OCI-LY3 (cell line): ENCODE data around the gene CALML6.

Experiments used
- H2AFZ ChIP-seq: fragments of 200-600, 300-600 bp; shearing (Covaris generic); 2 replicates; pipeline ENCODE4 v1.6.0; 2014; ENCODE audit warnings: antibody characterized with exemption, low read depth, low read length
- H3K27ac ChIP-seq: fragments of 200-600, 300-600 bp; sonication (generic); 2 replicates; pipeline ENCODE4 v1.5.1; 2014; ENCODE audit warnings: mild to moderate bottlenecking, low read length, moderate library complexity, mixed read lengths
- H3K27me3 ChIP-seq: fragments of 200-600, 300-600 bp; sonication (generic); 2 replicates; pipeline ENCODE4 v1.6.1; 2014; ENCODE audit warnings: low read depth, low read length, mixed read lengths
- H3K36me3 ChIP-seq: fragments of 200-600, 300-600 bp; sonication (generic); replicated peaks from 2 replicates; pipeline ENCODE3; 2014; ENCODE audit warnings: low read depth, low read length, mixed read lengths
- H3K4me1 ChIP-seq: fragments of 300-600, 200-600 bp; sonication (generic); 2 replicates; pipeline ENCODE4 v1.6.1; 2014; ENCODE audit warnings: low read length, mixed read lengths
- H3K4me2 ChIP-seq: fragments of 200-600, 300-600 bp; sonication (generic); 2 replicates; pipeline ENCODE4 v1.6.1; 2014; ENCODE audit warnings: low read length, mixed read lengths
- H3K4me3 ChIP-seq: fragments of 300-600, 200-600 bp; sonication (generic); 2 replicates; pipeline ENCODE4 v1.5.1; 2014; ENCODE audit warnings: antibody characterized with exemption, mild to moderate bottlenecking, low read length, moderate library complexity
- H3K79me2 ChIP-seq: fragments of 300-600, 200-600 bp; shearing (Covaris generic); 2 replicates; pipeline ENCODE4 v1.6.1; 2014; ENCODE audit warnings: mild to moderate bottlenecking, low read length, mixed read lengths
- H3K9ac ChIP-seq: fragments of 300-600, 200-600 bp; shearing (Covaris generic); 2 replicates; pipeline ENCODE4 v1.6.0; 2014; ENCODE audit warnings: mild to moderate bottlenecking, low read length, moderate library complexity
- H3K9me3 ChIP-seq: fragments of 200-600, 300-600 bp; shearing (Covaris generic); 2 replicates; pipeline ENCODE4 v1.6.1; 2014; ENCODE audit warnings: low read length, mixed read lengths; ENCODE audit not compliant: insufficient read depth
- H4K20me1 ChIP-seq: fragments of 200-600, 300-600 bp; sonication (generic); 2 replicates; pipeline ENCODE4 v1.6.1; 2016; ENCODE audit warnings: low read length, mixed read lengths; ENCODE audit not compliant: insufficient read depth
- EZH2phosphoT487 ChIP-seq: fragments of 200-600 bp; shearing (Covaris generic); IDR thresholded peaks from 2 replicates; pipeline ENCODE4 v1.6.1; 2018; ENCODE audit warnings: antibody characterized with exemption, mixed run types, low read depth
- TF ChIP-seq, protein P1 (sequence below): fragments of 200-600, 300-600 bp; sonication (generic); IDR thresholded peaks from 2 replicates; pipeline ENCODE4 v1.5.1; 2014; ENCODE audit warnings: antibody characterized with exemption, low read length, low read depth

The CALML6 gene

DNA sequence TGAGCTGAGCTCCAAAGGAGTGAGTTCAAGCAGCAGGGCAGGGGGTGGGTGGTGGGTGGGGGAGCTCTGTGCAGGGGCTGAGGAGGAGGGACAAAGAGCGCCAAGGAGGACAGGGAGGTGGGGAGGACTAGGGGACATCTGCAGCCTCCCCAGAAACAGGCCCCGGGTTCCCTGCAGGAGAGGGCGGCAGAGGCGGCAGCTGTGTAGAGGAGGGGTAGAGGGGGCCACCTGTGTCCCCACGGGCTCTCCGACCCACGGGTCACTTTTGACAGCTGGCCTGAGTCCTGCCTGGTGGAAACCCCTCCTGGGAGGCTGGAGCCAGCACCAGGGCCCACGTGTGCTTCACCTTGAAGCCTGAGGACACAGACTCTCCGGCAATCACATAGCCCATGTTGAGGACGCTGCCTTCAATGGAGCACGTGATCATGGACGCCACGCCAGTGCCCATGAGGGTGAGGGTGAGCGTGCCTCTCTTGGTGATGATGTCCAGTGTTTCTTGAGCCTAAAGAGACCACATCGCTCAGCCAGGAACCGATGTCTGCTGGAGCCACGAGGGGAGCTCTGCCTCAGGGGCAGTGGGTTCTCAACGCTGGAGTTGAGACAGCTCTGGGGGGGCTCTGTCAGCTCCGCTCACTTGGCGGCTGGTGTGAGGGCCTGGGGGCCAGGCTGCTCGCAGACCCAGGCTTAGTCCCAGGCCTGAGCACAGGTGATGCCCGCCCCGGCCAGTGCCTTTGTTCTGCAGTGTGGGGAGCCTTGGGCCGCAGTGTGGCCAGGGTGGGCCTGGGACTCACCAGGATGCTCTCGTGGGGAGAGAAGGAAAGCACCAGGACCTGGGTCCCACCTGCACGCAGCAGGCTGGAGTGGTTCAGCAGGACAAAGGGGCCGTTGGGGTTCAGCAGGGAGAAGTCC, 10.6 kb downstream of the CALML6 start:
- Histone ChIP-seq H4K20me1 (no peaks in the 10 kb centered on the region), H3K4me3 (no peak overlapping the region), H2AFZ (no peak overlapping the region), H3K79me2 (no peaks in the 10 kb centered on the region), H3K9me3 (no peaks in the 10 kb centered on the region), H3K4me2 (no peak overlapping the region), H3K36me3 (no peaks in the 10 kb centered on the region), H3K4me1 (no peaks in the 10 kb centered on the region), H3K9ac (no peak overlapping the region), H3K27me3 (no peaks in the 10 kb centered on the region), H3K27ac (no peak overlapping the region)
- TF ChIP-seq, protein P1, sequence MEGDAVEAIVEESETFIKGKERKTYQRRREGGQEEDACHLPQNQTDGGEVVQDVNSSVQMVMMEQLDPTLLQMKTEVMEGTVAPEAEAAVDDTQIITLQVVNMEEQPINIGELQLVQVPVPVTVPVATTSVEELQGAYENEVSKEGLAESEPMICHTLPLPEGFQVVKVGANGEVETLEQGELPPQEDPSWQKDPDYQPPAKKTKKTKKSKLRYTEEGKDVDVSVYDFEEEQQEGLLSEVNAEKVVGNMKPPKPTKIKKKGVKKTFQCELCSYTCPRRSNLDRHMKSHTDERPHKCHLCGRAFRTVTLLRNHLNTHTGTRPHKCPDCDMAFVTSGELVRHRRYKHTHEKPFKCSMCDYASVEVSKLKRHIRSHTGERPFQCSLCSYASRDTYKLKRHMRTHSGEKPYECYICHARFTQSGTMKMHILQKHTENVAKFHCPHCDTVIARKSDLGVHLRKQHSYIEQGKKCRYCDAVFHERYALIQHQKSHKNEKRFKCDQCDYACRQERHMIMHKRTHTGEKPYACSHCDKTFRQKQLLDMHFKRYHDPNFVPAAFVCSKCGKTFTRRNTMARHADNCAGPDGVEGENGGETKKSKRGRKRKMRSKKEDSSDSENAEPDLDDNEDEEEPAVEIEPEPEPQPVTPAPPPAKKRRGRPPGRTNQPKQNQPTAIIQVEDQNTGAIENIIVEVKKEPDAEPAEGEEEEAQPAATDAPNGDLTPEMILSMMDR, result no peak
- TF ChIP-seq EZH2phosphoT487, result no peak

DNA sequence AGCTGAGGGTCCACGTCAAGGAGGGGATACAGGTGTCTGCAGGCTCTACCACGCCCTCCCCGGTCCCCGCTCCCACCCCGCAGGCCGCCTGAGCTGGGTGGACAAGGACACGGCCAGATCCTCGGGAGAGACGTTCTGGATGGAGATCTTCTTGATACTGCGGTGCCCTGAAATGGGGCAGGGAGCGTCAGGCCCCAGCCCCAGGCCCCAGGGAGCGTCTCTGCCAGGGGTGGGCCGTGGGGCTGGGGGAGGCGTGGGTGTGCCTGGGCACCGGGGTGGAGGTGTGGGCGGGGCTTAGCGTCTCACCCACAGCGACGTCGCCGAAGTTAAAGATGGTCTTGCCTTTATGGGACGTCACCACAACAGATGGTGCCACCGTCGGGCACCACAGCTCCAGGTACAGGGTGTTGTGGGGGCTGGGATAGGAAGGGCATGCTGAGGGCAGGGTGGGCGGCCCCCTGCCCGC, 11.3 kb downstream of the CALML6 start:
- Histone ChIP-seq H3K4me2 (no peak overlapping the region), H3K4me1 (no peaks in the 10 kb centered on the region), H3K36me3 (no peaks in the 10 kb centered on the region), H3K27ac (no peak overlapping the region), H3K9me3 (no peaks in the 10 kb centered on the region), H3K9ac (no peak overlapping the region), H4K20me1 (no peaks in the 10 kb centered on the region), H3K27me3 (no peaks in the 10 kb centered on the region), H3K4me3 (no peak overlapping the region), H3K79me2 (no peaks in the 10 kb centered on the region), H2AFZ (no peak overlapping the region)
- no peak for TF ChIP-seq EZH2phosphoT487
- TF ChIP-seq, protein P1, result no peak

DNA sequence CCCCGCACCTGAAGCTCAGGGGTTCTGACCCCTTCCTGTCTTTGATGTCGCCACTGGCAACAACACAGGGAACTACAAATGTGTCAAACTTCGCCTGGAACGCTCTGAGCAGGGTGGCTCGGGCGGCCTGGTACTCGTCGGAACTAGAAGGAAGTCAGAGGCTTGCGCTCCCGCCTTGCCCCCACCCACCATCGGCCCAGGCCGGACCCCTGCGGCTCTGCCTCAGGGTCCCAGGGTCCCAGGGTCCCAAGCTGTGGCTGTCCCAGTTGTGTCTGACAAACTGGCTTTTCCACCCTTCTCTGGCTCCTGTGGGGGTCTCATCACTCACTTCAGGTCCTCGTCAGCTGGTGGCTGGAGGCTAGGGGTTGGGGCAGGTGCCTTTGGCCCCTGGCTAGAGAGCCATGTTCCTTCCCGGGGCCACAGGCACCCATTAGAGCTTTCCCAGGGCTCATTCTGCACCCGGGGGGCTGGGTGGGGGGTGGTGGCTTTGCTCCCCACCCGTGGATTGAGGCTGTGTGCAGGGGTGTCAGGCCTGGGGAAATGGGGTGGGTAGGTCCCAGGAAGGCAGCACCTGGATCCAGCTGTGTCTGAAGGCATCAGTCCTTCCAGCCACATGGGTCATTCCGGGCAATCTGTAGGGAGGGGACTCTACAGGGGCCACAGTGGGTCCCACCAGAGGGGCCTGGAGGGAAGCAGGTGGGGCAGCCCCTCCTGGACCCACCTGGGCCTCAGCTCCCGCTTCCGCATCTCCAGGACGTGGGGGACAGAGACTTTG, 12.0 kb downstream of the CALML6 start:
- H3K4me2 ChIP-seq, result no peak overlapping the region
- H3K79me2 ChIP-seq, result no peaks in the 10 kb centered on the region
- TF ChIP-seq, protein P1, result no peak
- TF ChIP-seq EZH2phosphoT487, result no peak
- H3K27me3 ChIP-seq, result no peaks in the 10 kb centered on the region
- no peaks in the 10 kb centered on the region for H3K9me3 ChIP-seq
- H3K4me3 ChIP-seq, result no peak overlapping the region
- H3K27ac ChIP-seq, result no peak overlapping the region
- no peaks in the 10 kb centered on the region for H4K20me1 ChIP-seq
- H3K4me1 ChIP-seq, result no peaks in the 10 kb centered on the region
- no peak overlapping the region for H2AFZ ChIP-seq
- H3K9ac ChIP-seq, result no peak overlapping the region
- H3K36me3 ChIP-seq, result no peaks in the 10 kb centered on the region

DNA sequence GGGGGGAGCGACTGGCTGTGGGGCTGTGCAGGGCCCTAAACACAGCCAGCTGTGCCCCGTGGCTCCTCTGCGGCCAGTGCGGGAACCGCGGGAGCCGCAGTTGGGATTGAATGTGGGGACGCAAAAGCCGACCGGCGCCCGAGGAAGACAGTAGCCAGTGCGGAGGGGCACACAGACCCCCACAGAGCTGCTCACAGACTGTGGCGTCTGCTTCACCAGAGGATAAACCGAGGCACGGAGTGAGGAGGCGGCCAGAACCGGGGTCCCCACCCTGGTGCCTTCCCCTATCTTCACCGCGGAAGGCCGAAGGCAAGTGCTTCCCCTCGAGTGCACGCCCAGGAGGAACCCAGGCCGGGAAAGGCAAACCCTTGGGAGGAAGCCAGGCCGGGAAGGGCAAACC, 12.7 kb downstream of the CALML6 start:
- H3K79me2 ChIP-seq, result no peaks in the 10 kb centered on the region
- no peaks in the 10 kb centered on the region for H3K36me3 ChIP-seq
- H3K27ac ChIP-seq, result no peak overlapping the region
- TF ChIP-seq EZH2phosphoT487, result no peak
- TF ChIP-seq, protein P1, result no peak
- no peak overlapping the region for H3K4me2 ChIP-seq
- no peaks in the 10 kb centered on the region for H3K9me3 ChIP-seq
- H3K4me3 ChIP-seq, result no peak overlapping the region
- no peak overlapping the region for H2AFZ ChIP-seq
- no peaks in the 10 kb centered on the region for H4K20me1 ChIP-seq
- H3K27me3 ChIP-seq, result no peaks in the 10 kb centered on the region
- H3K4me1 ChIP-seq, result no peaks in the 10 kb centered on the region
- H3K9ac ChIP-seq, result no peak overlapping the region
